ENCODE data around the gene CYB561. TPM values are rescaled to one million over a fixed set of nuclear protein-coding genes. Genes with fewer than 3 reads are reported as not detected.
A peak's percentile ranks its signal among the peaks of the same experiment; 100 is the strongest.

The CYB561 gene
- total and polyA plus RNA-seq, 10 of the 15 experiments (the other 5 are each of a cell fraction or from before 2014, with no cell fraction given), result 0.52 to 6.9 (median 2.5) TPM

DNA sequence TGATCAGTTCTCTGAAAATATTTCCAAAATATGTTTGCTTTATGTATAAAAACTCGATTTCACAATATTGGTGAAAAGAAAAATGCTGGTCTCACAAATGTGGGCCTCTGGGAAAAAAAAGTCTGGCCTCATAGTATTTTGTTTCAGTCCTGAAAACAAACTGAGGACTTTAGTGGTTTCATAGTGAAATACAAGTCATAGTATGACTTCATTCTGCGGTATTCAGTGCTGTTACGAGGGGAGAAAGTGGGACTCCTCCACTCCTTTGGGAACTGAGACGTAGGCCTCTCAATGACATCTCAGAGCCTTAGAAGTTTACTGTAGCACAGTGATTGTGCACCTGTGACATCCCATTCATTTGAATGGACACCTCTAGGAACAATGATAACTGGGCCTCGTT, 56.0 kb downstream of the CYB561 start (continued):
- TF ChIP-seq, protein P1, sequence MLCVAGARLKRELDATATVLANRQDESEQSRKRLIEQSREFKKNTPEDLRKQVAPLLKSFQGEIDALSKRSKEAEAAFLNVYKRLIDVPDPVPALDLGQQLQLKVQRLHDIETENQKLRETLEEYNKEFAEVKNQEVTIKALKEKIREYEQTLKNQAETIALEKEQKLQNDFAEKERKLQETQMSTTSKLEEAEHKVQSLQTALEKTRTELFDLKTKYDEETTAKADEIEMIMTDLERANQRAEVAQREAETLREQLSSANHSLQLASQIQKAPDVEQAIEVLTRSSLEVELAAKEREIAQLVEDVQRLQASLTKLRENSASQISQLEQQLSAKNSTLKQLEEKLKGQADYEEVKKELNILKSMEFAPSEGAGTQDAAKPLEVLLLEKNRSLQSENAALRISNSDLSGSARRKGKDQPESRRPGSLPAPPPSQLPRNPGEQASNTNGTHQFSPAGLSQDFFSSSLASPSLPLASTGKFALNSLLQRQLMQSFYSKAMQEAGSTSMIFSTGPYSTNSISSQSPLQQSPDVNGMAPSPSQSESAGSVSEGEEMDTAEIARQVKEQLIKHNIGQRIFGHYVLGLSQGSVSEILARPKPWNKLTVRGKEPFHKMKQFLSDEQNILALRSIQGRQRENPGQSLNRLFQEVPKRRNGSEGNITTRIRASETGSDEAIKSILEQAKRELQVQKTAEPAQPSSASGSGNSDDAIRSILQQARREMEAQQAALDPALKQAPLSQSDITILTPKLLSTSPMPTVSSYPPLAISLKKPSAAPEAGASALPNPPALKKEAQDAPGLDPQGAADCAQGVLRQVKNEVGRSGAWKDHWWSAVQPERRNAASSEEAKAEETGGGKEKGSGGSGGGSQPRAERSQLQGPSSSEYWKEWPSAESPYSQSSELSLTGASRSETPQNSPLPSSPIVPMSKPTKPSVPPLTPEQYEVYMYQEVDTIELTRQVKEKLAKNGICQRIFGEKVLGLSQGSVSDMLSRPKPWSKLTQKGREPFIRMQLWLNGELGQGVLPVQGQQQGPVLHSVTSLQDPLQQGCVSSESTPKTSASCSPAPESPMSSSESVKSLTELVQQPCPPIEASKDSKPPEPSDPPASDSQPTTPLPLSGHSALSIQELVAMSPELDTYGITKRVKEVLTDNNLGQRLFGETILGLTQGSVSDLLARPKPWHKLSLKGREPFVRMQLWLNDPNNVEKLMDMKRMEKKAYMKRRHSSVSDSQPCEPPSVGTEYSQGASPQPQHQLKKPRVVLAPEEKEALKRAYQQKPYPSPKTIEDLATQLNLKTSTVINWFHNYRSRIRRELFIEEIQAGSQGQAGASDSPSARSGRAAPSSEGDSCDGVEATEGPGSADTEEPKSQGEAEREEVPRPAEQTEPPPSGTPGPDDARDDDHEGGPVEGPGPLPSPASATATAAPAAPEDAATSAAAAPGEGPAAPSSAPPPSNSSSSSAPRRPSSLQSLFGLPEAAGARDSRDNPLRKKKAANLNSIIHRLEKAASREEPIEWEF (IDR thresholded peaks at IDR 0.05; ENCODE audit: insufficient replicate concordance, low read depth, low read length), result no peak
- TF ChIP-seq EED (IDR thresholded peaks at IDR 0.05; ENCODE audit: low read depth) (no peak), RUNX3 (IDR thresholded peaks at IDR 0.05; ENCODE audit: low read length) (peak; percentile 82), STAT1 (conservative IDR thresholded peaks at IDR 0.05) (no peak), CREB1 (IDR thresholded peaks at IDR 0.05; ENCODE audit: low read depth) (peak; percentile 63; the same call in 1 of the 2 replicates)

DNA sequence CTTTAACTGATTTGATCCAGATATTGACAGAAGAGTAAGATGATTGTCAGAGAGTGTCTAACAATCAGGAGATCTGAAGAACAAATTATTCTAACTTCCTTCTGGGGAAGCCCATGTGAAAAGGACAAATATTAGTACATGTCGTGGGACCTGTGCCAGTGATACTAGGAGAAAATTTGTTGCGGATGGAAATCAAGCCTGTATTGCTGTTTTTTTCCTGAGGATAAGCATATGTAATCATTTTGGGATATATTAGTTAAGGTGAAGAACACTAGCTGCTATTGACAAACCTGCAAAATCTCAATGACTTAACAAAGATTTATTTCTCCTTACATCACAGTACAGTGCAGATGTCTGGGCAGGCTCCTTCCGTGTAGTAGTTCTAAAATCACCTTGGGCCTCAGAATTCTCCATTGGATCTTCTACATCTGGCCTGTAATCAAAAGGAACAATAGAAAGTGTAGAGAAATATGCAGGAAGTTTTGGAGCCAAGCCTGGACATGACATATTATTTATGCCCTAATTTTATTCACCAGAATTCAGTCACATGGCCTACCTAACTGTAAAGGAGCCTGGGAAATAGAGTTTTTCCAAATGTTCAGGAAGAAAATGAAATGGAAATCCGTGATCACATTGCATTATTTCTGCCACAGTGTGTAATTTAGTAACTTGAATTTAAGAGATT, 58.3 kb downstream of the CYB561 start:
- DNase-seq (ENCODE audit: low read depth, low spot score) (no peak), FAIRE-seq (no peak)

More for the DNA sequence above, 58.3 kb downstream of the CYB561 start:
- WGBS (ENCODE audit: insufficient coverage, insufficient replicate concordance, low lambda C conversion rate, missing lambda C conversion rate), result 48% methylated on average over 4 of the region's 4 CpGs
- no peaks in the 10 kb centered on the region for H3K79me2 ChIP-seq (ENCODE audit: control insufficient read depth, insufficient read depth, low read length)
- in situ Hi-C loops (cut with MboI), result no loop called here
- no peak overlapping the region for H3K4me2 ChIP-seq (ENCODE audit: control insufficient read depth, insufficient read depth)
- H3K9me3 ChIP-seq (replicated peaks; ENCODE audit: control insufficient read depth, insufficient read depth, low read length), result no peaks in the 10 kb centered on the region
- H3K27me3 ChIP-seq (replicated peaks in 1 of 2; ENCODE audit: control insufficient read depth in 2 of 2, insufficient read depth in 2 of 2, low read length in 1 of 2), result no peaks in the 10 kb centered on the region
- intact Hi-C loops (cut with micrococcal nuclease; ENCODE audit: unreplicated experiment), result no loop called here
- ChIA-PET SMC1A (ENCODE audit: uncharacterized antibody, unreplicated experiment) (no interaction called here), RAD21 (ENCODE audit: unreplicated experiment) (no interaction called here), CTCF (interaction anchor here (1.7 kb wide), 1 partner anchor 19 kb away, joined by 5 read pairs; no protein-coding TSS in a partner anchor), POLR2A (no interaction called here)
- H4K20me1 ChIP-seq (ENCODE audit: control insufficient read depth, insufficient read depth), result no peaks in the 10 kb centered on the region
- H3K27ac ChIP-seq (ENCODE audit: control insufficient read depth, insufficient read depth), result no peak overlapping the region
- TF ChIP-seq BHLHE40 (IDR thresholded peaks at IDR 0.05; ENCODE audit: borderline replicate concordance in 1 of 2, low read depth in 2 of 2, low read length in 1 of 2), result no peak
- H2AFZ ChIP-seq (ENCODE audit: control insufficient read depth, low read depth, low read length), result no peak overlapping the region
- no TSS peak for BruUV-seq (replicated peaks)
- H3K4me1 ChIP-seq (ENCODE audit: control insufficient read depth, insufficient read depth, low read length), result peaks cover 4% of the 10 kb centered on the region; the same call in 1 of the 2 replicates
- no peak overlapping the region for H3K9ac ChIP-seq (ENCODE audit: control insufficient read depth, insufficient read depth, low read length)
- H3K4me3 ChIP-seq, result no peak overlapping the region
- no peak for ATAC-seq
- no peaks in the 10 kb centered on the region for H3K36me3 ChIP-seq (ENCODE audit: control insufficient read depth in 2 of 2, insufficient read depth in 2 of 2, low read length in 1 of 2)

Measured in GM12878 (cell line).